NB4 (cell line): ENCODE data around the gene CAMTA1.

ENCODE experiments used
- DNase-seq: peaks from one replicate; pipeline ENCODE4 v3.0.0; 2010; ENCODE audit warnings: low read depth
- H3K4me3 ChIP-seq: one replicate; pipeline ENCODE4 v1.5.1; 2011; ENCODE audit warnings: mild to moderate bottlenecking, low read depth, low read length, moderate library complexity
- CTCF ChIP-seq: IDR thresholded peaks from one replicate; pipeline ENCODE4 v1.5.1; 2012; ENCODE audit warnings: low read depth, low read length
- MAX ChIP-seq: IDR thresholded peaks from 2 replicates; pipeline ENCODE4 v1.6.1; 2011; ENCODE audit warnings: low read depth, low read length
- MYC ChIP-seq: IDR thresholded peaks from 2 replicates; pipeline ENCODE4 v1.6.1; 2011; ENCODE audit warnings: low read depth, low read length
- POLR2A ChIP-seq: IDR thresholded peaks from 2 replicates; pipeline ENCODE4 v1.6.1; 2011; ENCODE audit warnings: mild to moderate bottlenecking; ENCODE audit not compliant: insufficient read length; ENCODE audit errors: extremely low read depth

The CAMTA1 gene

GRCh38 chr1:6960291-6960811 lies 175.1 kb downstream of the CAMTA1 start:
- no peak for DNase-seq
- no peak overlapping the region for H3K4me3 ChIP-seq
- TF ChIP-seq POLR2A (no peak), MYC (no peak), MAX (no peak), CTCF (no peak)

GRCh38 chr1:6960860-6961259 lies 175.6 kb downstream of the CAMTA1 start:
- no peak for DNase-seq
- no peak for TF ChIP-seq CTCF
- TF ChIP-seq MYC: no peak
- TF ChIP-seq MAX: no peak
- no peak for TF ChIP-seq POLR2A
- no peak overlapping the region for H3K4me3 ChIP-seq

GRCh38 chr1:6961289-6961688 lies 176.0 kb downstream of the CAMTA1 start:
- TF ChIP-seq MAX (no peak), MYC (no peak), POLR2A (no peak), CTCF (no peak)
- no peak overlapping the region for H3K4me3 ChIP-seq
- no peak for DNase-seq

GRCh38 chr1:6961905-6962477 lies 176.7 kb downstream of the CAMTA1 start:
- DNase-seq: no peak
- H3K4me3 ChIP-seq: no peak overlapping the region
- TF ChIP-seq POLR2A (no peak), MYC (no peak), CTCF (no peak), MAX (no peak)

GRCh38 chr1:6962478-6962995 lies 177.3 kb downstream of the CAMTA1 start:
- no peak for TF ChIP-seq POLR2A
- TF ChIP-seq MAX: no peak
- TF ChIP-seq CTCF: no peak
- TF ChIP-seq MYC: no peak
- no peak overlapping the region for H3K4me3 ChIP-seq
- no peak for DNase-seq
